Duodenal mucosa (tissue), 2 donors: ENCODE data around the gene TAP1.

Source experiments
- H3K27ac ChIP-seq: one replicate; pipeline ENCODE4 v1.7.0; 2013; ENCODE audit warnings: low read depth, low read length
- H3K27me3 ChIP-seq, 2 donors: one replicate each; pipeline ENCODE4 v1.7.0; 2013; ENCODE audit warnings: low read length in 2 of 2, control low read depth in 1 of 2; ENCODE audit not compliant: insufficient read depth in 2 of 2, control insufficient read depth in 1 of 2
- H3K36me3 ChIP-seq, 2 donors: one replicate each; pipeline ENCODE4 v1.7.0; 2013; ENCODE audit warnings: low read length in 2 of 2, control low read depth in 1 of 2; ENCODE audit not compliant: insufficient read depth in 2 of 2, control insufficient read depth in 1 of 2
- H3K4me1 ChIP-seq, 2 donors: one replicate each; pipeline ENCODE4 v1.7.0; 2013; ENCODE audit warnings: low read length in 2 of 2, control low read depth in 1 of 2; ENCODE audit not compliant: insufficient read depth in 2 of 2, control insufficient read depth in 1 of 2
- H3K4me3 ChIP-seq, 2 donors: one replicate each; pipeline ENCODE4 v1.7.0; 2013; ENCODE audit warnings: low read length in 2 of 2, low read depth in 1 of 2
- H3K9ac ChIP-seq, 2 donors: one replicate each; pipeline ENCODE4 v1.7.0; 2013; ENCODE audit warnings: low read length in 2 of 2, low read depth in 1 of 2
- H3K9me3 ChIP-seq, 2 donors: one replicate each; pipeline ENCODE4 v1.7.0; 2013; ENCODE audit warnings: low read length in 2 of 2, control low read depth in 1 of 2; ENCODE audit not compliant: control insufficient read depth in 1 of 2

The TAP1 gene

DNA sequence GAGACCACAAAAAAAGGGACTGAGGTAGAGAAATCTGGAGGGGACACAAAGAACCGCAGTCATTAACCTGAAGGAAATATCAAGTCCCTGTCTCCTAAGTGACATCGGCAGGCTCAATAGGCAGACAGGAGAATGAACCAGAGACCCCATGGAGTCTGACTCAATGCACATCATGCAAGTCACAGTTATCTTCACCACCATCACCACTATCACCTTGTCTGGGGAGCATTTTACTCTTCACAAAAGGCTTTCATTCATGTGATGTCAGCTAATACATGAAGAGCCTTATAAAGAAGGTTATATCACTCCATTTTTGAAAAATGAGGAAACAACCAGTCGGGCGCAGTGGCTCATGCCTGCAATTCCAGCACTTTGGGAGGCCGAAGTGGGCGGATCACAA lies 4.4 kb downstream of the TAP1 start:
- Histone ChIP-seq H3K36me3 (peaks cover 56 to 62% of the 10 kb centered on the region in 2 donors), H3K27me3 (no peaks in the 10 kb centered on the region), H3K9ac (peak overlapping the region in 1 of 2 donors; percentile 20), H3K27ac (no peak overlapping the region), H3K9me3 (no peaks in the 10 kb centered on the region), H3K4me1 (peaks cover 38 to 54% of the 10 kb centered on the region in 2 donors), H3K4me3 (no peak overlapping the region)

GRCh38 chr6:32847795-32848194 lies 5.7 kb downstream of the TAP1 start:
- Histone ChIP-seq H3K9me3 (no peaks in the 10 kb centered on the region), H3K36me3 (peaks cover 56 to 62% of the 10 kb centered on the region in 2 donors), H3K9ac (no peak overlapping the region), H3K27me3 (no peaks in the 10 kb centered on the region), H3K27ac (no peak overlapping the region), H3K4me3 (no peak overlapping the region), H3K4me1 (peaks cover 41 to 59% of the 10 kb centered on the region in 2 donors)

- peaks cover 63 to 69% of the 10 kb centered on the region in 2 donors for H3K36me3 ChIP-seq
- H3K9me3 ChIP-seq: no peaks in the 10 kb centered on the region
- H3K9ac ChIP-seq: no peak overlapping the region
- H3K4me3 ChIP-seq: no peak overlapping the region
- H3K27ac ChIP-seq: no peak overlapping the region
- no peaks in the 10 kb centered on the region for H3K27me3 ChIP-seq
- peaks cover 43 to 63% of the 10 kb centered on the region in 2 donors for H3K4me1 ChIP-seq
Observed at GRCh38 chr6:32847004-32847403, 6.5 kb downstream of the TAP1 start.

- Histone ChIP-seq H3K9me3 (no peaks in the 10 kb centered on the region), H3K4me1 (peaks cover 33 to 55% of the 10 kb centered on the region in 2 donors), H3K4me3 (peak overlapping the region; percentile 90 to 99), H3K9ac (peak overlapping the region; percentile 89 to 97), H3K36me3 (peaks cover 64 to 72% of the 10 kb centered on the region in 2 donors), H3K27ac (peak overlapping the region; percentile 93), H3K27me3 (no peaks in the 10 kb centered on the region)
Observed at GRCh38 chr6:32845384-32845884, 8.1 kb downstream of the TAP1 start.

- Histone ChIP-seq H3K9ac (peak overlapping the region; percentile 89 to 97), H3K27me3 (no peaks in the 10 kb centered on the region), H3K4me3 (peak overlapping the region; percentile 90 to 99), H3K36me3 (peaks cover 61 to 69% of the 10 kb centered on the region in 2 donors), H3K4me1 (peaks cover 32 to 52% of the 10 kb centered on the region in 2 donors), H3K9me3 (no peaks in the 10 kb centered on the region), H3K27ac (peak overlapping the region; percentile 93)
Observed at GRCh38 chr6:32844839-32845383, 8.6 kb downstream of the TAP1 start.

DNA sequence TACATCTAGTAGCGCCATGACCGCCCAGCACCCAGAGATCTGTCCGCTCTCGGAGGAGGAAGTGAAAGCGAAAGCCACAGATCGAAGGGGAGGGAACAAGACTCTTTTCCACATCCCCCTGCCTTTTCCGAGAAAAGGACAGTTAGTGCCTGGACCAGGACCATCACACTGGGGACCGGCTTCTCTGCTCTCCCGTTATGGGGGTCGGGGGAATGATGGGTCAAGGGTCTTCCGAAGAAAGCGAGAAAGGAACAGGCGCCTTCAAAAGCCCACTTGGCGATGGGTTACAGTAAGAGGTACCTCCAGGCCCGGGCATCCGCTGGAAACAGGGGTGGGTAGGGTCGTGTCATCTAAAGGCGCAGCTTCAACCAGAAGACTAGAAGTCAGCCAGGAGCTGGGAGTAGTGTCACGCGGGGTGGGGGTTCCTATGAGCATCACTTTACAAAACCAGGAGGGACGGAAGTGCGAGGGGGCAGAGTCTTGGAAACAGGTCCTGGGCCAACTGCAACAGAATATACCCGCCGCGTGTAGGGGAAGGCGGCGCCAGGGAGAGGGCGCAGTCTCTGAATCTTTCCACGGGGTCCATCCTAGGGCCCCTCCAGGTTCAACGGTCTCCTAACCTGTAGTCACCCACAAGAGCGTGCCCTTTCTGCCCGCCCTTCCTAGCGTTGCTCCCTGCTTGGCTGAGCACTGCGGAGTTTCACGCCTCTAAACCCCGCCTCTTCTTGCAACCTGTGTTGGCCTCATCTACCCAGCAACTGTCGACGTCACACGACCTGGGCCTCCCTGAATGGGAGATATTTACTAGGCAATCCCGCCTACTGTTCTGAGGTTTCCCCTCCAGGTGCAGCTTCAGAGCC lies 9.3 kb downstream of the TAP1 start, which contains the start of gene PSMB8:
TSS of gene PSMB8 (minus strand) at position 69 of the 860 bp plus-strand sequence. CDS start at position 18, 51 bp downstream.
- Histone ChIP-seq H3K9me3 (no peaks in the 10 kb centered on the region), H3K27ac (peak within 1 kb of the TSS; percentile 93), H3K4me1 (peaks cover 32 to 51% of the 10 kb centered on the region in 2 donors), H3K36me3 (peaks cover 58 to 65% of the 10 kb centered on the region in 2 donors), H3K9ac (peak within 1 kb of the TSS; percentile 89 to 97), H3K4me3 (peak within 1 kb of the TSS; percentile 90 to 99), H3K27me3 (no peaks in the 10 kb centered on the region)

- H3K27ac ChIP-seq: peak overlapping the region; percentile 93
- peak overlapping the region; percentile 89 to 97 for H3K9ac ChIP-seq
- H3K4me3 ChIP-seq: peak overlapping the region; percentile 90 to 99
- no peaks in the 10 kb centered on the region for H3K9me3 ChIP-seq
- peaks cover 32 to 44% of the 10 kb centered on the region in 2 donors for H3K4me1 ChIP-seq
- H3K27me3 ChIP-seq: no peaks in the 10 kb centered on the region
- peaks cover 50 to 57% of the 10 kb centered on the region in 2 donors for H3K36me3 ChIP-seq
Observed at GRCh38 chr6:32843331-32843978, 10.0 kb downstream of the TAP1 start.

DNA sequence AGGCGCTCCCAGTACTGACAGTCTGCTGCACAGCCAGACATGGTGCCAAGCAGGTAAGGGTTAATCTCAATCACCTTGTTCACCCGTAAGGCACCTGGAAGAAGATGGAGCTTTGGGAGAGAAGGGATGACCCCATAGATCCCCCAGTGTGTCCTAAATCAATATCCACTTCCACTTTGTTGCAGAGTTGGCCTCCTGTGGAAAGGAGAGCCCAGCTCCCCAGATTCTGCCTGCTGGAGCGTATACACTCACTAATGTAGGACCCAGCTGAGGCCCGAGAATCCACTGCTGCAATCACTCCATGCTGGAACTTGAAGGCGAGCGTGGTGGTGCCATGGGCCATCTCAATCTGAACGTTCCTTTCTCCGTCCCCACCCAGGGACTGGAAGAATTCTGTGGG lies 10.8 kb downstream of the TAP1 start:
- peaks cover 43 to 50% of the 10 kb centered on the region in 2 donors for H3K36me3 ChIP-seq
- no peaks in the 10 kb centered on the region for H3K27me3 ChIP-seq
- H3K9ac ChIP-seq: peak overlapping the region; percentile 89 to 97
- H3K4me1 ChIP-seq: peaks cover 35 to 39% of the 10 kb centered on the region in 2 donors
- no peak overlapping the region for H3K27ac ChIP-seq
- H3K4me3 ChIP-seq: peak overlapping the region; percentile 90 to 99
- no peaks in the 10 kb centered on the region for H3K9me3 ChIP-seq

GRCh38 chr6:32842021-32842650 lies 11.4 kb downstream of the TAP1 start:
- Histone ChIP-seq H3K9ac (peak overlapping the region; percentile 89 to 97), H3K27me3 (no peaks in the 10 kb centered on the region), H3K36me3 (peaks cover 38 to 44% of the 10 kb centered on the region in 2 donors), H3K4me1 (peaks cover 37 to 44% of the 10 kb centered on the region in 2 donors), H3K27ac (no peak overlapping the region), H3K4me3 (peak overlapping the region; percentile 90 to 99), H3K9me3 (no peaks in the 10 kb centered on the region)
